Keratinocyte (primary cell): ENCODE measurements around the gene SLC8A3. TPM values are rescaled to one million over a fixed set of nuclear protein-coding genes. Genes with fewer than 3 reads are reported as not detected.

Experiments
- DNase-seq: peaks from one replicate; pipeline ENCODE4 v3.0.0-alpha.2; 2011; ENCODE audit warnings: low read depth, missing footprints, low spot score
- FAIRE-seq: peaks from 2 replicates; lab custom pipeline; 2011; peaks lifted over from hg19 to GRCh38; lab: Jason Lieb, UNC
- H2AFZ ChIP-seq: 2 replicates; pipeline ENCODE4 v1.6.0; 2012; ENCODE audit warnings: low read length, control low read depth, inconsistent platforms; ENCODE audit not compliant: control insufficient read depth
- H3K27ac ChIP-seq: 2 replicates; pipeline ENCODE4 v1.5.1; 2011; ENCODE audit warnings: low read length; ENCODE audit not compliant: control insufficient read depth, insufficient read depth
- H3K27me3 ChIP-seq: 3 replicates; pipeline ENCODE4 v1.6.0; 2011; ENCODE audit warnings: low read length; ENCODE audit not compliant: control insufficient read depth, insufficient read depth; ENCODE audit errors: extremely low read depth
- H3K36me3 ChIP-seq, 2 experiments: 2 replicates in 1 of 2; 3 replicates in 1 of 2; pipeline ENCODE4 v1.5.1; 2011; ENCODE audit warnings: low read length in 2 of 2, mild to moderate bottlenecking in 1 of 2; ENCODE audit not compliant: control insufficient read depth in 2 of 2, insufficient read depth in 2 of 2; ENCODE audit errors: extremely low read depth in 1 of 2
- H3K4me1 ChIP-seq: 3 replicates; pipeline ENCODE4 v1.5.1; 2011; ENCODE audit warnings: low read length; ENCODE audit not compliant: control insufficient read depth, insufficient read depth; ENCODE audit errors: extremely low read depth
- H3K4me2 ChIP-seq: 3 replicates; pipeline ENCODE4 v1.6.0; 2011; ENCODE audit warnings: low read depth, low read length; ENCODE audit not compliant: control insufficient read depth, insufficient read depth; ENCODE audit errors: extremely low read depth
- H3K4me3 ChIP-seq, 3 experiments: fragments of 200-600 bp in 1 of 3; sonication (generic) in 1 of 3; 2 replicates in 2 of 3; 3 replicates in 1 of 3; pipeline ENCODE4 v1.5.1; 2011 to 2016; ENCODE audit warnings: low read length in 3 of 3, mild to moderate bottlenecking in 3 of 3, control low read depth in 2 of 3, inconsistent platforms in 1 of 3, low read depth in 1 of 3, mixed read lengths in 1 of 3, mixed run types in 1 of 3, moderate library complexity in 1 of 3; ENCODE audit not compliant: control insufficient read depth in 2 of 3, insufficient read depth in 2 of 3; ENCODE audit errors: extremely low read depth in 1 of 3
- H3K79me2 ChIP-seq: 2 replicates; pipeline ENCODE4 v1.6.0; 2012; ENCODE audit warnings: low read length; ENCODE audit not compliant: control insufficient read depth, insufficient read depth
- H3K9ac ChIP-seq: 3 replicates; pipeline ENCODE4 v1.6.0; 2011; ENCODE audit warnings: low read length; ENCODE audit not compliant: control insufficient read depth, insufficient read depth; ENCODE audit errors: extremely low read depth
- H3K9me1 ChIP-seq: 3 replicates; pipeline ENCODE4 v1.6.0; 2011; ENCODE audit warnings: low read length; ENCODE audit not compliant: control insufficient read depth, insufficient read depth; ENCODE audit errors: extremely low read depth
- H3K9me3 ChIP-seq: 2 replicates; pipeline ENCODE4 v1.5.1; 2012; ENCODE audit warnings: low read depth, low read length; ENCODE audit not compliant: control insufficient read depth
- H4K20me1 ChIP-seq: 3 replicates; pipeline ENCODE4 v1.6.0; 2011; ENCODE audit warnings: low read length; ENCODE audit not compliant: control insufficient read depth, insufficient read depth; ENCODE audit errors: extremely low read depth
- EZH2 ChIP-seq: IDR thresholded peaks from one replicate; pipeline ENCODE4 v1.6.1; 2012; ENCODE audit warnings: inconsistent platforms, mild to moderate bottlenecking, low read length, moderate library complexity
- dilution Hi-C: fragments of 300-500 bp; cut with MboI; formaldehyde crosslinking; loops from one replicate; pipeline ENCODE4 v1.7.0; 2020; ENCODE audit warnings: low sequenced_read_pairs; ENCODE audit not compliant: extremely low pct_ligation_motif_present
- polyA plus RNA-seq, 5 experiments: library from polyadenylated mRNA; depleted of rRNA in 3 of 5; stranded (reverse) in 3 of 5; stranded (forward) in 1 of 5; unstranded in 1 of 5; fragments of >200 nt; gene quantifications; 1 replicate in 1 of 5; 2 replicates in 3 of 5; 3 replicates in 1 of 5; pipeline versions ENCODE4 v1.2.1 to v1.2.3, GENCODE V29; 2011 to 2012; ENCODE audit warnings: missing spikeins in 2 of 5, low read depth in 1 of 5, low replicate concordance in 1 of 5
- TF ChIP-seq, protein P1 (sequence below), 3 experiments: IDR thresholded peaks in 1 of 3; conservative IDR thresholded peaks in 1 of 3; optimal IDR thresholded peaks in 1 of 3; 2 replicates in 2 of 3; 3 replicates in 1 of 3; pipeline versions ENCODE3 to v1.5.1; 2011; ENCODE audit warnings: low read length in 3 of 3, mild to moderate bottlenecking in 3 of 3, moderate library complexity in 2 of 3, control low read depth in 1 of 3, inconsistent platforms in 1 of 3; ENCODE audit not compliant: insufficient read depth in 2 of 3; ENCODE audit errors: extremely low read depth in 1 of 3

Gene SLC8A3
- polyA plus RNA-seq, 1 donor (not counting 4 experiments of a cell fraction or from before 2014, with no cell fraction given) = not detected

DNA sequence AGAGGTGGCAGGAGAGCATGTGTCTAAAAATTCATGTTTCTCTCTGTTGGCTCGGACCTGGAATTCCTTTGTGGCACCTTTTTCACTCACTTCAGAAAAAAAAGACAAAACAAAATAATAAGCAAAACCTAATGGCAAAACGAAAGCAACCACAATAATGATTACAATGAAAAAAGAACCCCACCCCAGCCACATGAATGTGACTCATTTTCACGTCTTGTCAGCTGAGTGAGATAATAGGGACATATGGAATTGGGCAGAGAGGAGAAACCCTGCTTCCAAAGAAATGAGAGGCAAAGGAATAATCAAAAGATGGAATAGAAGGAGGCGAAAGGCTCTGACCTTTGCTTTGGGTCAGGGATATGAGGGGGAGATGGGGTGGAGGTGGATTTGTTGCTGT lies 143.4 kb downstream of the SLC8A3 start:
- Histone ChIP-seq H3K4me1 (peaks cover 3% of the 10 kb centered on the region), H3K79me2 (no peaks in the 10 kb centered on the region), H3K9me3 (no peaks in the 10 kb centered on the region), H2AFZ (no peak overlapping the region), H3K36me3 (no peaks in the 10 kb centered on the region), H3K4me3 (no peak overlapping the region), H3K9ac (no peak overlapping the region), H3K27me3 (peaks cover 4% of the 10 kb centered on the region), H3K27ac (no peak overlapping the region), H3K9me1 (no peaks in the 10 kb centered on the region), H3K4me2 (no peak overlapping the region), H4K20me1 (no peaks in the 10 kb centered on the region)
- DNase-seq (no peak), FAIRE-seq (no peak)
- TF ChIP-seq, protein P1, sequence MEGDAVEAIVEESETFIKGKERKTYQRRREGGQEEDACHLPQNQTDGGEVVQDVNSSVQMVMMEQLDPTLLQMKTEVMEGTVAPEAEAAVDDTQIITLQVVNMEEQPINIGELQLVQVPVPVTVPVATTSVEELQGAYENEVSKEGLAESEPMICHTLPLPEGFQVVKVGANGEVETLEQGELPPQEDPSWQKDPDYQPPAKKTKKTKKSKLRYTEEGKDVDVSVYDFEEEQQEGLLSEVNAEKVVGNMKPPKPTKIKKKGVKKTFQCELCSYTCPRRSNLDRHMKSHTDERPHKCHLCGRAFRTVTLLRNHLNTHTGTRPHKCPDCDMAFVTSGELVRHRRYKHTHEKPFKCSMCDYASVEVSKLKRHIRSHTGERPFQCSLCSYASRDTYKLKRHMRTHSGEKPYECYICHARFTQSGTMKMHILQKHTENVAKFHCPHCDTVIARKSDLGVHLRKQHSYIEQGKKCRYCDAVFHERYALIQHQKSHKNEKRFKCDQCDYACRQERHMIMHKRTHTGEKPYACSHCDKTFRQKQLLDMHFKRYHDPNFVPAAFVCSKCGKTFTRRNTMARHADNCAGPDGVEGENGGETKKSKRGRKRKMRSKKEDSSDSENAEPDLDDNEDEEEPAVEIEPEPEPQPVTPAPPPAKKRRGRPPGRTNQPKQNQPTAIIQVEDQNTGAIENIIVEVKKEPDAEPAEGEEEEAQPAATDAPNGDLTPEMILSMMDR (optimal IDR thresholded peaks at IDR 0.05 in 1 of 3, IDR thresholded peaks at IDR 0.05 in 1 of 3, conservative IDR thresholded peaks at IDR 0.05 in 1 of 3; ENCODE audit: extremely low read depth in 1 of 3, insufficient read depth in 2 of 3, low read length in 3 of 3) = no peak
- TF ChIP-seq EZH2 = no peak
- dilution Hi-C loops = no loop called here

DNA sequence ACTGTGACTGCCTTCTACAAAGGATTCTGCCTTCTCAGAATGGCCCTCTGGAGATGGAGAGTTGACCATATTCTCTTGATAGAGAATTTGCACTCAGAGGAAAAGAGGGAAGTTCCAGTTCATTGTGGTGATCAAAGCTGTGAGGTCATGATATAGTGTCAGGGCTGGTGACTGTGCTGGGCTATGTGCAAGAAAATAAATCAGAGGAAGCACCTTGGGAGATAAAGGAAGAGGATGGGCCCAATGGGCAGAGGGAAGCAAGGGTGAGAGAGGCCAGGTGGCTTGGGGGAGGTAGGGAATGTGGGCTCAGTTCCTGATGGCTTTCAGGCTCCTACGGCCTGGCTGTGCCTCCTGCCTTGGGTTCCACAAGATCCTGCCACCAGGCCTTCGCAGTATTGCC lies 145.8 kb downstream of the SLC8A3 start:
- Histone ChIP-seq H3K9me3 (no peaks in the 10 kb centered on the region), H3K4me1 (no peaks in the 10 kb centered on the region), H3K36me3 (no peaks in the 10 kb centered on the region), H4K20me1 (no peaks in the 10 kb centered on the region), H3K79me2 (no peaks in the 10 kb centered on the region), H2AFZ (no peak overlapping the region), H3K9me1 (no peaks in the 10 kb centered on the region), H3K4me2 (no peak overlapping the region), H3K27me3 (peaks cover 4% of the 10 kb centered on the region), H3K27ac (no peak overlapping the region), H3K9ac (no peak overlapping the region), H3K4me3 (no peak overlapping the region)
- DNase-seq = no peak
- TF ChIP-seq EZH2 = no peak
- TF ChIP-seq, protein P1 (optimal IDR thresholded peaks at IDR 0.05 in 1 of 3, IDR thresholded peaks at IDR 0.05 in 1 of 3, conservative IDR thresholded peaks at IDR 0.05 in 1 of 3; ENCODE audit: extremely low read depth in 1 of 3, insufficient read depth in 2 of 3, low read length in 3 of 3) = no peak
- FAIRE-seq = no peak
- dilution Hi-C loops = no loop called here
